ENCODE measurements around the gene DNAH14. TPM values are rescaled to one million over a fixed set of nuclear protein-coding genes. Genes with fewer than 3 reads are reported as not detected.
"Not testable (repeated sequence)": the region's sequence is repeated elsewhere in the genome, so short reads cannot be mapped to it uniquely, and the experiment has no call there.

DNAH14 gene
- polyA plus RNA-seq, 2 donors: 1.1 to 2.1 TPM

- no peaks in the 10 kb centered on the region for H3K36me3 ChIP-seq (ENCODE audit: control insufficient read depth in 2 of 2, insufficient read depth in 2 of 2, low read length in 1 of 2)
- no peak overlapping the region for H3K27ac ChIP-seq (ENCODE audit: low read depth in 2 of 2, low read length in 1 of 2)
- 59 to 87% methylated on average over 1 of the region's 1 CpG for WGBS, 2 donors
Measured at GRCh38 chr1:225113265-225113664, 183.8 kb downstream of the DNAH14 start.

DNA sequence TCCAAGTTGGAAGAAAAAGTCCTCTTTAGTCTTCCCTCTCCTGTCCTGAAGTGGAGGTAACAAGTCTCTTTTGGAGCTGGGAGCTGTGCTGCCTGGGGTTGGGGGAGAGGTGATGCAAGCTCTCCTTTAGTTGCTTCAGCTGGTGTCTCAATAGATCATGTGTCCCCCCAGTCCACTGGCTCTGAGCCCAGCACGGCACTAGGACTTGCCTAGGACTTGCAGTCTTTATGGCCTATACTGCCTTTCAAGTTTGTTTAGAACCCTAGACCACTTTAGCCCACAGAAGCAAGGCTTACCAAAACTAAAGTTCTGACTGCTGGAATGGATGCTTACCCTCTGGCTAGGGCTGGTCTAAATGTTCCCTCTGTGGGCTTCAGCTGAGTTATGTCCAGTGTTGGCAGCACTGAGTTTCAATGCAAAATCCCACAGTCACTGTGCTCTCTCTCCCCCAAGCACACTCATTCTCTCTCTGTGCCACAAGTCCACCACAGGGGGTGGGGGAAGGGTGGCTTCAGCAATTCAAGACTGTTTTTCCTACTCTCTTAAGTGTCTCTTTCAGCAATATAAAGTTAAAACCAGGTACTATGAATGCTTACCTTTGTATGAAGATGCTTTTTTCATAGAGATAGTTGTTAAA lies 185.0 kb downstream of the DNAH14 start:
- no peaks in the 10 kb centered on the region for H3K36me3 ChIP-seq (ENCODE audit: control insufficient read depth in 2 of 2, insufficient read depth in 2 of 2, low read length in 1 of 2)
- no peaks in the 10 kb centered on the region for H3K4me1 ChIP-seq (ENCODE audit: control insufficient read depth in 2 of 2, insufficient read depth in 2 of 2, low read length in 1 of 2)
- H3K9me3 ChIP-seq (ENCODE audit: control insufficient read depth in 2 of 2, insufficient read depth in 1 of 2, low read depth in 1 of 2, low read length in 1 of 2): no peaks in the 10 kb centered on the region
- no peaks in the 10 kb centered on the region for H3K27me3 ChIP-seq (ENCODE audit: control insufficient read depth in 1 of 2, insufficient read depth in 2 of 2, low read length in 2 of 2)
- 75 to 78% methylated on average over 1 of the region's 1 CpG for WGBS, 2 donors
- no peak overlapping the region for H3K27ac ChIP-seq (ENCODE audit: low read depth in 2 of 2, low read length in 1 of 2)
- H3K4me3 ChIP-seq (ENCODE audit: low read depth in 1 of 2, low read length in 2 of 2): no peak overlapping the region

More at GRCh38 chr1:225113265-225113664, 183.8 kb downstream of the DNAH14 start:
- Histone ChIP-seq H3K4me1 (ENCODE audit: control insufficient read depth in 2 of 2, insufficient read depth in 2 of 2, low read length in 1 of 2) (no peaks in the 10 kb centered on the region), H3K9me3 (ENCODE audit: control insufficient read depth in 2 of 2, insufficient read depth in 1 of 2, low read depth in 1 of 2, low read length in 1 of 2) (no peaks in the 10 kb centered on the region), H3K4me3 (ENCODE audit: low read depth in 1 of 2, low read length in 2 of 2) (no peak overlapping the region), H3K27me3 (ENCODE audit: control insufficient read depth in 1 of 2, insufficient read depth in 2 of 2, low read length in 2 of 2) (no peaks in the 10 kb centered on the region)

- no peaks in the 10 kb centered on the region for H3K27me3 ChIP-seq (ENCODE audit: control insufficient read depth in 1 of 2, insufficient read depth in 2 of 2, low read length in 2 of 2)
- no peaks in the 10 kb centered on the region for H3K9me3 ChIP-seq (ENCODE audit: control insufficient read depth in 2 of 2, insufficient read depth in 1 of 2, low read depth in 1 of 2, low read length in 1 of 2)
- WGBS, 2 donors: 44 to 51% methylated on average over 3 of the region's 3 CpGs
- no peaks in the 10 kb centered on the region for H3K36me3 ChIP-seq (ENCODE audit: control insufficient read depth in 2 of 2, insufficient read depth in 2 of 2, low read length in 1 of 2)
- no peaks in the 10 kb centered on the region for H3K4me1 ChIP-seq (ENCODE audit: control insufficient read depth in 2 of 2, insufficient read depth in 2 of 2, low read length in 1 of 2)
- no peak overlapping the region for H3K27ac ChIP-seq (ENCODE audit: low read depth in 2 of 2, low read length in 1 of 2)
- H3K4me3 ChIP-seq (ENCODE audit: low read depth in 1 of 2, low read length in 2 of 2): no peak overlapping the region
Measured at GRCh38 chr1:225119307-225119706, 189.8 kb downstream of the DNAH14 start.

DNA sequence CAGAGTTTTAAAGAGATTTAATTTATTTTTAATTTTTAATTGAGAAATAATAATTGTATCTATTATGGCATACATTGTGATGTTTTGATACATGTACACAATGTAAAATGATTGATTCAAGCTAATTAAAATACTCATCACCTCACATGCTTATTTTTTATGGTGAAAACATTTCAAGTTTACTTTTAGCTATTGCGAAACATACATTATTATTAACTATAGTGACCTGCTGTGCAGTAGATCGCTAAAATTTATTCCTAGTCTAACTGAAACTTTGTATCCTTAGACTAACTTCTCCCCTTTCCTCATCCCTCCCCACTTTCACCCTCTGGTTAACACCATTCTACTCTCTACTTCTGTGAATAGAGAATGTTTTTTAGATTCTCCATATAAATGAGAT lies 191.6 kb downstream of the DNAH14 start:
- no peaks in the 10 kb centered on the region for H3K4me1 ChIP-seq (ENCODE audit: control insufficient read depth in 2 of 2, insufficient read depth in 2 of 2, low read length in 1 of 2)
- no peak overlapping the region for H3K27ac ChIP-seq (ENCODE audit: low read depth in 2 of 2, low read length in 1 of 2)
- 93 to 94% methylated on average over 2 of the region's 2 CpGs for WGBS, 2 donors

GRCh38 chr1:225131869-225132268 lies 202.4 kb downstream of the DNAH14 start:
- H3K9me3 ChIP-seq (ENCODE audit: control insufficient read depth in 2 of 2, insufficient read depth in 1 of 2, low read depth in 1 of 2, low read length in 1 of 2): no peaks in the 10 kb centered on the region
- no peak overlapping the region for H3K27ac ChIP-seq (ENCODE audit: low read depth in 2 of 2, low read length in 1 of 2)
- no peaks in the 10 kb centered on the region for H3K4me1 ChIP-seq (ENCODE audit: control insufficient read depth in 2 of 2, insufficient read depth in 2 of 2, low read length in 1 of 2)
- WGBS, 2 donors: 92 to 96% methylated on average over 1 of the region's 1 CpG
- H3K27me3 ChIP-seq (ENCODE audit: control insufficient read depth in 1 of 2, insufficient read depth in 2 of 2, low read length in 2 of 2): no peaks in the 10 kb centered on the region
- no peak overlapping the region for H3K4me3 ChIP-seq (ENCODE audit: low read depth in 1 of 2, low read length in 2 of 2)
- H3K36me3 ChIP-seq (ENCODE audit: control insufficient read depth in 2 of 2, insufficient read depth in 2 of 2, low read length in 1 of 2): no peaks in the 10 kb centered on the region

More for the DNA sequence above, 191.6 kb downstream of the DNAH14 start:
- Histone ChIP-seq H3K36me3 (ENCODE audit: control insufficient read depth in 2 of 2, insufficient read depth in 2 of 2, low read length in 1 of 2) (no peaks in the 10 kb centered on the region), H3K27me3 (ENCODE audit: control insufficient read depth in 1 of 2, insufficient read depth in 2 of 2, low read length in 2 of 2) (no peaks in the 10 kb centered on the region), H3K9me3 (ENCODE audit: control insufficient read depth in 2 of 2, insufficient read depth in 1 of 2, low read depth in 1 of 2, low read length in 1 of 2) (no peaks in the 10 kb centered on the region), H3K4me3 (ENCODE audit: low read depth in 1 of 2, low read length in 2 of 2) (no peak overlapping the region)

- H3K4me1 ChIP-seq (ENCODE audit: control insufficient read depth in 2 of 2, insufficient read depth in 2 of 2, low read length in 1 of 2): no peaks in the 10 kb centered on the region
- no peaks in the 10 kb centered on the region for H3K9me3 ChIP-seq (ENCODE audit: control insufficient read depth in 2 of 2, insufficient read depth in 1 of 2, low read depth in 1 of 2, low read length in 1 of 2)
- no peaks in the 10 kb centered on the region for H3K36me3 ChIP-seq (ENCODE audit: control insufficient read depth in 2 of 2, insufficient read depth in 2 of 2, low read length in 1 of 2)
- H3K27me3 ChIP-seq (ENCODE audit: control insufficient read depth in 1 of 2, insufficient read depth in 2 of 2, low read length in 2 of 2): no peaks in the 10 kb centered on the region
- 84 to 86% methylated on average over 3 of the region's 3 CpGs for WGBS, 2 donors
- H3K27ac ChIP-seq (ENCODE audit: low read depth in 2 of 2, low read length in 1 of 2): no peak overlapping the region
- H3K4me3 ChIP-seq (ENCODE audit: low read depth in 1 of 2, low read length in 2 of 2): no peak overlapping the region
Measured at GRCh38 chr1:225137976-225138375, 208.5 kb downstream of the DNAH14 start.

GRCh38 chr1:225143001-225143400 lies 213.5 kb downstream of the DNAH14 start:
- no peak overlapping the region for H3K4me3 ChIP-seq (ENCODE audit: low read depth in 1 of 2, low read length in 2 of 2)
- H3K27ac ChIP-seq (ENCODE audit: low read depth in 2 of 2, low read length in 1 of 2): no peak overlapping the region
- no peaks in the 10 kb centered on the region for H3K27me3 ChIP-seq (ENCODE audit: control insufficient read depth in 1 of 2, insufficient read depth in 2 of 2, low read length in 2 of 2)
- no peaks in the 10 kb centered on the region for H3K4me1 ChIP-seq (ENCODE audit: control insufficient read depth in 2 of 2, insufficient read depth in 2 of 2, low read length in 1 of 2)
- no peaks in the 10 kb centered on the region for H3K9me3 ChIP-seq (ENCODE audit: control insufficient read depth in 2 of 2, insufficient read depth in 1 of 2, low read depth in 1 of 2, low read length in 1 of 2)
- no peaks in the 10 kb centered on the region for H3K36me3 ChIP-seq (ENCODE audit: control insufficient read depth in 2 of 2, insufficient read depth in 2 of 2, low read length in 1 of 2)

GRCh38 chr1:225146478-225146877 lies 217.0 kb downstream of the DNAH14 start:
- H3K9me3 ChIP-seq (ENCODE audit: control insufficient read depth in 2 of 2, insufficient read depth in 1 of 2, low read depth in 1 of 2, low read length in 1 of 2): no peaks in the 10 kb centered on the region
- no peak overlapping the region for H3K27ac ChIP-seq (ENCODE audit: low read depth in 2 of 2, low read length in 1 of 2)
- 60 to 66% methylated on average over 5 of the region's 5 CpGs for WGBS, 2 donors
- no peaks in the 10 kb centered on the region for H3K27me3 ChIP-seq (ENCODE audit: control insufficient read depth in 1 of 2, insufficient read depth in 2 of 2, low read length in 2 of 2)
- no peak overlapping the region for H3K4me3 ChIP-seq (ENCODE audit: low read depth in 1 of 2, low read length in 2 of 2)
- H3K36me3 ChIP-seq (ENCODE audit: control insufficient read depth in 2 of 2, insufficient read depth in 2 of 2, low read length in 1 of 2): no peaks in the 10 kb centered on the region
- H3K4me1 ChIP-seq (ENCODE audit: control insufficient read depth in 2 of 2, insufficient read depth in 2 of 2, low read length in 1 of 2): no peaks in the 10 kb centered on the region

DNA sequence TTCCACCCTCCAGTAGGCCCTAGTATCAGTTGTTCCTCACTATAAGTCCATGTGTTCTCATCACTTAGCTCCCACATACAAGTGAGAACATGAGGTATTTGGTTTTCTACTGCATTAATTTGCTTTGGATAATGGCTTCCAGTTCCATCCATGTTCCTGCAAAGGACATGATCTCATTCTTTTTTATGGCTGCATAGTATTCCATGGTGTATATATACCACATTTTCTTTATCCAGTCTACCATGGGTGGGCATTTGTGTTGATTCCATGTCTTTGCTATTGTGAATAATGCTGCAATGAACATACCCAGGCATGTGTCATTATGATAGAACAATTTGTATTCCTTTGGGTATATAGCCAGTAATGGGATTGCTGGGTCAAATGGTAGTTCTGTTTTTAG lies 218.3 kb downstream of the DNAH14 start:
- not testable (repeated sequence) for H3K9me3 ChIP-seq (ENCODE audit: control insufficient read depth in 2 of 2, insufficient read depth in 1 of 2, low read depth in 1 of 2, low read length in 1 of 2); H3K27ac ChIP-seq (ENCODE audit: low read depth in 2 of 2, low read length in 1 of 2); H3K36me3 ChIP-seq (ENCODE audit: control insufficient read depth in 2 of 2, insufficient read depth in 2 of 2, low read length in 1 of 2); H3K27me3 ChIP-seq (ENCODE audit: control insufficient read depth in 1 of 2, insufficient read depth in 2 of 2, low read length in 2 of 2); H3K4me3 ChIP-seq (ENCODE audit: low read depth in 1 of 2, low read length in 2 of 2); H3K4me1 ChIP-seq (ENCODE audit: control insufficient read depth in 2 of 2, insufficient read depth in 2 of 2, low read length in 1 of 2)

DNA sequence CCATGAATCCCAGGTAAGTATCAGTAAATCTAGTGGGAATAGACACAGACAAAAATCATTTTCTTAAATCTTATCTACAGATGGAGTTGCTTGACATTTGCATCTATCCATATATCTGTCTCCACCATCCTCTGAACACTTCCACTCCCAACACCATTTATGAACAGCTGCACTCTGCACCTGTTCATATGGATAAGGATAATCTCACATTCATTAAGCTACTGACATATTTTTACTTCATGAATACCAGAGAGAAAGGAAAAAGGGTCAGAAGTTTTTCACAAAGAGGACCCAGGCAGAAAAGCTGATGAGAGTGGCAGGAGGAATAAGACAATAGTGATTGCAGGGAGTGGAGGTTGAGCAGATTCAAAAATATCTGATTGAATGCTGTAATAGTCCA lies 222.6 kb downstream of the DNAH14 start:
- no peaks in the 10 kb centered on the region for H3K9me3 ChIP-seq (ENCODE audit: control insufficient read depth in 2 of 2, insufficient read depth in 1 of 2, low read depth in 1 of 2, low read length in 1 of 2)
- no peaks in the 10 kb centered on the region for H3K4me1 ChIP-seq (ENCODE audit: control insufficient read depth in 2 of 2, insufficient read depth in 2 of 2, low read length in 1 of 2)
- no peak overlapping the region for H3K4me3 ChIP-seq (ENCODE audit: low read depth in 1 of 2, low read length in 2 of 2)
- no peaks in the 10 kb centered on the region for H3K36me3 ChIP-seq (ENCODE audit: control insufficient read depth in 2 of 2, insufficient read depth in 2 of 2, low read length in 1 of 2)
- H3K27ac ChIP-seq (ENCODE audit: low read depth in 2 of 2, low read length in 1 of 2): no peak overlapping the region
- no peaks in the 10 kb centered on the region for H3K27me3 ChIP-seq (ENCODE audit: control insufficient read depth in 1 of 2, insufficient read depth in 2 of 2, low read length in 2 of 2)
